ENCODE results near the gene PICK1. TPM values are rescaled to one million over a fixed set of nuclear protein-coding genes. Genes with fewer than 3 reads are reported as not detected.
"Not testable (repeated sequence)": the region's sequence is repeated elsewhere in the genome, so short reads cannot be mapped to it uniquely, and the experiment has no call there.

PICK1 gene
- total RNA-seq, 1 donor from 2014 or later, result 8.7 TPM

GRCh38 chr22:38074181-38075104 lies 17.2 kb downstream of the PICK1 start:
- DNase-seq (ENCODE audit: low read depth, low spot score), result no peak

DNA sequence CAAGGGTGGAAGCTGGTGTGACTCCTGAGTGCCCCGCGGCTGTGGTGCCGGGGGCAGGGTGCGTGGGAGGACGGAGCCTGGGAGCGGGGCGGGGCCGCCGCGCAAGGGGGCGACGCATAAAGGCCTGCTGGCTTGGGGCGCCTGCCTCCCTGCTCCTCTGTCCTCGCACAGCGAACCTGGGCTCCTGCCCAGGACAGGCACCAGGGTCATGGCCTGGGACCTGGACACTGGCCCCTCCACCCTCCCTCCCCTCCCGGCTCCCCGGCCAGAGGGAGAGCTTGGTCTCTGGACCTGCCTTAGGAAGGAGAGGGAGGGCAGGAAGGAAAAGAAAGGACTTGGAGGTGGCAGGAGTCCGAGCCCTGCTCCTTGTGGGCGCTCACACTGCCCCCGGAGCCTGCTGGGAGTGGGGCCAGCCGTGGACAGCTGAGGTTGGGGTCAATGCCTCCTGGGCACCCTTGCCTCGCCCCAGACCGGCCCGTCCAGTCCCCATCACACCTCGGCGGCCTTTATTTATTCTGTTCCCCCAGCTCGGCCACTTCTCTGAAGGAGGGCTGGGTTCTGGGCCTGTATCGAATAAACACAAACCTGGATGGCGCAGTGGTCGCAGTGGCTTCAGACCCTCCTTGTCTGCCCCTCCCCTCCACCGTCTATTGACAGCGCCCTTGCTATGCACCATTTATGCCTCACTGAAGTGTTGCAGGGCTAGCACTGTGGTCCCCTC lies 18.1 kb downstream of the PICK1 start:
- no peak for DNase-seq (ENCODE audit: low read depth, low spot score)

DNA sequence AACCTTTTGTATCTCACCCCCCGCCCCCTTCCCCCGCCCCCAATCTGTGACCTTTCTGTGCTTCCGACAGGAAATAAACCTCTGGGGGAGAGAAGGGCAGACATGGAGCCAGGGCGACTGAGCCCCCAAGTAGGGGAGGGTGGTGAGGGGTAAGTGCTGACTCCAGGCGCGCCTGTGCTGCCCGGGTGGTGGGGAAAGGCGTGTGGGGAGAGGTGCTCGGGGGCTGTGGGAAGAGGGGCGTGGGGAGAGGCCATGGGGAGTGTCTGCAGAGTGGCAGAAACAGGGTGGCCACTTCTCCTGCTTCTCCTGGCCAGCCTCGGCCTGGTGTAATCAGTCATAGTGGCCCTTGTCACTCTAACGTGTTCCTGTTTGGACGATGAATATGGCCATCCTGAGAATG lies 18.8 kb downstream of the PICK1 start:
- DNase-seq (ENCODE audit: low read depth, low spot score), result no peak

DNA sequence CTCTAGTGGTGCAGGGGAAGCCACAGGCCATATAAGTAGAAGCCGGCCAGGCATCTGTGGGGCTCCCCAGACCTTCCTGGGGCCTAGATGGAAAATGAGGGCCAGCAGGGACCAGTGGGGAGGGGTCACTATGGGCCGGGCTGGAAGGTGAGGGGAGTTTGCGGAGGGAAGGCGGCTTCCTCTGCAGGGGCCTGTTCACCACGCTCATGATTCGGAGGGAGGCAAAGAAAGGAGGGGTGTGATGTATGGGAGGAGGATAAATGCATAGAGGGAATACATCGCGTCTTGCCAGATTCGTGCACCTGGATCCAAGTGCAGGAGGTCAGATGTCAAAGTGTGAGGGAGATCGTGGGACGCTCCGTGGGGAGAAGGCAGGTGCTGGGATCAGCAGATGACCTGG lies 19.9 kb downstream of the PICK1 start:
- DNase-seq (ENCODE audit: low read depth, low spot score), result no peak

DNA sequence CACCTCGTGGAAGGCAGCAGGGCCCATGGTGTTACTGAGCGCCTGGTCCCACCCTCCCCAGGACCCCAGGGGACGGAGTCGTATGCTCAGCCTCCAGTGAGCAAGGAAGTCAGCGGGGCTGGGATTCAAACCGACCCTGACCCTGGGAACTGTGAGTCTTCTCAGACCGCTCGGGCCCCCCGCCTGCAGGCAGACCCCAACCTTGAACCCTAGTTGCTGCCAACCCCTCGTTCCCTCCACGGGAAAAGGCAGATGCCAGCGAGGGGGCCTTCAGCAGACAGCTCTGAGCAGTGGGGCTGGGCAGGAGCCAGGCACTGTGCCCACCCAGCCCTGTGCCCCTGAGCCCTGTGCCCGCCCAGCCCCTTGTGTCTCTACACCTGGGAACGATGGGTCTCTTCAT lies 20.4 kb downstream of the PICK1 start:
- no peak for DNase-seq (ENCODE audit: low read depth, low spot score)

GRCh38 chr22:38078046-38078840 lies 21.0 kb downstream of the PICK1 start:
- no peak for DNase-seq (ENCODE audit: low read depth, low spot score)

DNA sequence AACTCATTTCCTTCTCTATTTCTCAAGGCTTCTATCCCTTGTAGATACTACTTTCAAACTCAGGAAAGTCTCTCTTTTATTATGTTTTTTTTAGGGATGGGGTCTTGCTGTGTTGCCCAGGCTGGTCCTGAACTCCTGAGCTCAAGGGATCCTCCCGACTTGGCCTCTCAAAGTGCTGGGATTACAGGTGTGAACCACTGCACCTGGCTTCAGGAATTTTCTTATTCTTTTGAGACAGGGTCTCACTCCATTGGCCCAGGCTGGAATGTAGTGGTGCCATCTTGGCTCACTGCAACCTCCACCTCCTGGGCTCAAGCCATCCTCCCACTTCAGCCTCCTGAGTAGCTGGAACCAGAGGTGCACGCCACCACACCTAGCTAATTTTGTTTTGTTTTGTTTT lies 22.0 kb downstream of the PICK1 start:
- DNase-seq (ENCODE audit: low read depth, low spot score), result not testable (repeated sequence)

- DNase-seq (ENCODE audit: low read depth, low spot score), result no peak
These were observed 22.6 kb downstream of the PICK1 start for GRCh38 chr22:38079804-38080203.

DNA sequence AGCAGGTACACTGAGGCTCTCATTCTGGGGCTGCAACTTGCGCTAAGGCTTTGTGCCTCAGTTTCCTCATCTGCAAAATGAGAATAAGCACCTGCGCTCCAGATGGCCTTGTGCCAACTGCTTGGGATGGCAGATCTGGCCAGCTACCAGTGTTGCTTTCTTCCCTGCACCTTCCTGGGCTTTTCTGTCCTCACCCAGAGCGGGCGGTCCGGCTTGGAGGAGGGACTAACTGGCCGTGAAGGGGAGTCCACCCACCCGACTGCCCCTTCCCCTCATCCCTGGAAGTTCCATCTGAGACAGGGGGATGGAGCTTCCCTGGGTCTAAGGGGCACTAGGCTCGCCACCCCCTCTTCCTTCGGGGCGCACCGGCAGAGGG lies 23.3 kb downstream of the PICK1 start:
- DNase-seq (ENCODE audit: low read depth, low spot score), result no peak

DNA sequence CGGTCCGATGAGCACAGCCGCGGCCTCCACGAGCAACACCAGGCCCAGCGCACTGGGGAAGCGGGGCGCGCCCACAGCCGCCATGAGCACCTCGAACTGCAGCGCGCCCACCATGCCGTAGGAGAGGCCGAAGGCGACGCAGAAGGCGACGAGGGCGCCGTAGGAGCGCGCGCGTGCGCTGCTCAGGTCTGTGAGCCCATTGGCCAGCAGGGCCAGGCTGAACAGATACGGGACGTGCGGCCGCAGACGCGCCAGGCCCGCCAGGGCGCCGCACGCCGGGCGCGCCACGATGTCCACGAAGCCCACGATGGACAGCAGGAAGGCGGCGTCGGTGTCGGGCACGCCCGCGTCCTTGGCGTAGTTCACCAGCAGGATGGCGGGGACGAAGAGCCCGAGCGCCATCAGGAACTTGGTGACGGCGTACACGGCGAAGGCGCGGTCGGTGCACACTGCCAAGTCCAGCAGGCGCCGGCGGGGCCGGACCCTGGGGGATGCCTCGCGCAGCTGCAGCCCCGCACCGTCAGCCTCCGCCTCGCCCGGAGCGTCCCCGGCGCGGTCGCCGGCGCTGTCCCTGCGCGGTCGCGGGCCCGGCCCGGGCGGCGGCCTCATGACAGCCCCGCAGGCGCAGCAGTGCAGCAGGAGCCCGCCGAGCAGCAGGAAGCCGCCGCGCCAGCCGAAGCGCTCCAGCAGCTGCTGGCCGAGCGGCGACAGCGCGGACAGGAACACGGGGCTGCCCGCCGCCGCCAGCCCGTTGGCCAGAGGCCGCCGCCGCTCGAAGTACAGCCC lies 23.8 kb downstream of the PICK1 start:
- no peak for DNase-seq (ENCODE audit: low read depth, low spot score)

DNA sequence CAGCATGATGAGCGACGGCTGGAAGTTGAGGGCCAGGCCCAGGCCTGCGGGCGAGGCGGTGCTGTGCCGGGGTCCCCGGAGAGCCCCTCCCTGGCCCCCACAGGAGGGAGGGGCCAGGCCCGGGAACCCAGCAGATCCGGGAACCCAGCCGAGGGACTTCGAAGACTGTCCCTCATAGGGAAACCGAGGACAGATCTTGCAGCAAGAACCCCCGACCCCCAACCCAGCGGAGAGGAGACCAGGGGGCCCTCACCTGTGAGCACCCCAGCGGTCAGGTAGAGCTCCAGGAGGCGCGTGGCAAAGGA lies 24.4 kb downstream of the PICK1 start:
- DNase-seq (ENCODE audit: low read depth, low spot score), result no peak

- DNase-seq (ENCODE audit: low read depth, low spot score), result no peak
These were observed 25.0 kb downstream of the PICK1 start for GRCh38 chr22:38081941-38082828.

DNA sequence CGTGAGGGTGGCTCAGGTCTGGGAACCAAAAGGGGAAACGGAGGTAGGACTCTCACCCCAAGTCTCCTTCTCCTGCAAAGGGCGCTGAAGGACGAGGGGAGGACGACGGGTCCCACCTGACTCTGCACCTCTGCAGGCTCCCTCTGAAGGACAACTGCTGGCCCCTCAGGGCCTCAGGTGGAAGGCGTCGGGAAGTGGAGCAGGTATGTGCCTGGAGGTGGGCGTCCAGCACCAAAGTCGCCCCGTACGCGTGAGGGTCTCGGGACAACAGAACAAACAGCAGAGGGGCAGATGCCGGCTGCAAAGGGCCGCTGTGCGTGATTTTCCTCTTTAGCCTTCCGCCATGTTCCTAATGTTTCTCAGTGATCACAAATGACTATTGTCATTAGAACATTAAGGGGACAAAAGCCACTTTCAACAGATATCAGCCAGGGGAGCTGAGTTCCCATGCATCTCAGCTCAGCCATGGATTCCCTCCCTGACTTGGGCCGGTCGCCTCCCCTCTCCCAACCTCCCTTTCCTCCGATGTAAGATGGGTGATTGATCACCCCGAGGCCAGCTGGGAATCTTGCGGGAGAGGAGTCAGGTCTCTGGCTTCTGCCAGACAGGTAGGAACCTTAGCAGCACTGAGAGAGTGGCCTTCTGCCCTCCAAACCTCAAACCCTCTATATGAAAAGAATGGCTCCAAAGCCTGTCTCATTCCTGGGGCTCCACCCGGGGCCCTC lies 25.9 kb downstream of the PICK1 start:
- DNase-seq (ENCODE audit: low read depth, low spot score), result no peak

DNA sequence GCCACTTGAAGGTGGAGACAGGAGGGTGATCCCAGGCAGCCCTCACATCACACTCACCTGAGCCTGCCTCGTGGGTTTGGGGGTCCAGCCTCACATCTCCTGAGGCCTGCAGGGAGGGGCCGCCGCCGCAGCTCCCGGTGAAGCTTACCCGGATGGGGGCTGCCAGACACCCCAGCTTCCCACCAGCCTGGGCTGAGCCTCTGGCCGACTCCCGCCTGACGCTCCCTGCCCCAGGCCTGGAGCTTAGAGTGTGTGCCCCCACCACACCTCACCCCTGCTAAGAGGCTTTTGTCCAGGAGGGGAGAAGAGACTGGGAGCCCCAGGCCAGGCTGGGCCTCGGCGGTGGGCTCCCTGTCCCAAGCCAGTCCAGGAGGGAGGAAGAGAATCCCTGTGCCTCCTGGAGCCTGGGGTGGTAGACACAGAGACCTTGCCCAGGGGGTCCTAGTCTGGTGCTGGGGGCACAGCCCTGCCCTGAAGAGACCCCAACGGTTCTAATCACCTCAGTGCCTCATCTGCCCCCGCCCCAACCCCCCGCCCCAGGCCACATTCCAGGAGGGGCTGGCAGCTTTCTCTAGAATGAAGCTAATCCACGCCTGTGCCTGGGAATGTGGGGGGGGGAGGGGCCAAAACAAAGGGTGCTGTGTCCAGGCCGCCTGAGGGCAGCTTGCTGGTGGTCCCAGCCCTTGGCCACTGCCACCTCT lies 26.9 kb downstream of the PICK1 start, which contains the start of gene SLC16A8:
Gene SLC16A8, minus strand, starts transcription at position 254 of the 701 bp plus-strand sequence. CDS start 1,311 bp downstream, outside the sequence.
- DNase-seq (ENCODE audit: low read depth, low spot score), result no peak

DNA sequence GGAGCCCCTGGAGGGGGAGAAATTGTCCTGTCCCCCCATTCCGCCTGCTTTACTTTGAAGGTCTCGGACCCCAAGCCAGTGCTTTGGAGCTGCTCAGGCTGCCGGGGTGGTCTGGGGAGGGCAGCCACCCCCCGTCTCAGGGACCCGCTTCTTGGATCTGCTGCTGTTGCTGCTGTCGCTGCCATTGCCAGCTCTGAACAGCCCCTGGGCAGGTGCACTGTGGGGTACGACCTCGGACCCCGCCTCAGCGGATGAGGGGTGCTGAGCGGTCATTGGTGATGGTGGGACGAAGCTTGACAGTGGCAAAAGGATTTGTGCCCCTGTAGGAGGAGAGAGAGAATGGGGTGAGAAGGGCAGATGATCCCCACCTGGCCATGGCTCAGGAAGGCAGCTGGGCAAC lies 27.9 kb downstream of the PICK1 start:
- DNase-seq (ENCODE audit: low read depth, low spot score), result no peak

- no peak for DNase-seq (ENCODE audit: low read depth, low spot score)
These were observed 28.3 kb downstream of the PICK1 start for GRCh38 chr22:38085501-38085900.

GRCh38 chr22:38086001-38086845 lies 29.0 kb downstream of the PICK1 start:
- DNase-seq (ENCODE audit: low read depth, low spot score), result no peak

DNA sequence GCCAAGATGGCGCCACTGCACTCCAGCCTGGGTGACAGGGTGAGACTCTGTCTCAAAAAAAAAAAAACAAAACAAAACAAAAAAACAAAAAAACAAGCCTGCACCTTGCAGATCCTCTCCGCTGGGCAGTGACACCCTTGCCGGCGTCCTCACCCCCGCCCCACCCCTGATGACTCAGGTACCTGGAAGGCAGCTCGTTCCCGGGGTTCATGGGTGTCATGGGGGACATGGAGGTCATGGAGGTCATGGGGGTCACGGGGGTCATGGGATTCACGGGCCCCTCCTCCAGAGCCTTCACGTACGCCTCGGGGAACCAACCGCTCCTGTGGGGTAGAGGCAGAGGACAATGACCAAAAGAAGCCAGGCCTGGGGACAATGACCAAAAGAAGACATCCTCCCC lies 29.7 kb downstream of the PICK1 start:
- no peak for DNase-seq (ENCODE audit: low read depth, low spot score)

All from pulmonary artery endothelial cell (primary cell).